Loucy (cell line): ENCODE data around the gene GAD2.

Experiments
- CTCF ChIP-seq: fragments of 200-600 bp; sonication (generic); conservative IDR thresholded peaks from 2 replicates; pipeline ENCODE4 v1.5.1; 2014; ENCODE audit warnings: mild to moderate bottlenecking, antibody characterized with exemption, low read length
- EZH2phosphoT487 ChIP-seq: fragments of 200-600 bp; IDR thresholded peaks from 2 replicates; pipeline ENCODE4 v1.6.1; 2018; ENCODE audit warnings: antibody characterized with exemption, mild to moderate bottlenecking, moderate library complexity, borderline replicate concordance

- TF ChIP-seq CTCF (peak; percentile 59), EZH2phosphoT487 (no peak)
These were observed 53.2 kb downstream of the GAD2 start for GRCh38 chr10:26269754-26270153.
